Measurements from ENCODE around the gene ZNF653.
"Not testable (repeated sequence)": the region's sequence is repeated elsewhere in the genome, so short reads cannot be mapped to it uniquely, and the experiment has no call there.

Gene ZNF653

GRCh38 chr19:11480715-11481533 is 24.7 kb downstream of the ZNF653 start, which contains the start of gene ELAVL3:
Gene ELAVL3 (minus strand): TSS chr19:11481046. CDS start chr19:11480608, 438 bp downstream.
- DNase-seq = no peak

GRCh38 chr19:11479898-11480714 is 25.5 kb downstream of the ZNF653 start:
- no peak for DNase-seq

GRCh38 chr19:11479090-11479897 is 26.3 kb downstream of the ZNF653 start:
- DNase-seq = no peak

- DNase-seq = no peak
These were observed 27.2 kb downstream of the ZNF653 start for GRCh38 chr19:11478167-11479089.

- DNase-seq = no peak
These were observed 29.8 kb downstream of the ZNF653 start for GRCh38 chr19:11475861-11476260.

- not testable (repeated sequence) for DNase-seq
These were observed 30.3 kb downstream of the ZNF653 start for GRCh38 chr19:11475343-11475742.

- DNase-seq = no peak
These were observed 31.9 kb downstream of the ZNF653 start for GRCh38 chr19:11473725-11474124.

GRCh38 chr19:11468266-11468845 is 37.3 kb downstream of the ZNF653 start:
- DNase-seq = not testable (repeated sequence)

- DNase-seq = no peak
These were observed 40.0 kb downstream of the ZNF653 start for GRCh38 chr19:11465600-11465999.

GRCh38 chr19:11464333-11465265 is 41.0 kb downstream of the ZNF653 start:
- DNase-seq = no peak

GRCh38 chr19:11463391-11463790 is 42.2 kb downstream of the ZNF653 start:
- no peak for DNase-seq

- DNase-seq = no peak
These were observed 44.2 kb downstream of the ZNF653 start for GRCh38 chr19:11461453-11461852.

- no peak for DNase-seq
These were observed 45.4 kb downstream of the ZNF653 start for GRCh38 chr19:11460207-11460606.

GRCh38 chr19:11458912-11459311 is 46.7 kb downstream of the ZNF653 start:
- DNase-seq = not testable (repeated sequence)

- DNase-seq = no peak
These were observed 47.3 kb downstream of the ZNF653 start for GRCh38 chr19:11458236-11458900.

GRCh38 chr19:11457831-11458230 is 47.8 kb downstream of the ZNF653 start:
- DNase-seq = no peak

- DNase-seq = no peak
These were observed 48.5 kb downstream of the ZNF653 start for GRCh38 chr19:11457115-11457514.

GRCh38 chr19:11456659-11457058 is 49.0 kb downstream of the ZNF653 start:
- DNase-seq = no peak

- not testable (repeated sequence) for DNase-seq
These were observed 50.4 kb downstream of the ZNF653 start for GRCh38 chr19:11455233-11455554.
